ENCODE results near the gene FRMPD2.
"Not testable (repeated sequence)": the region's sequence is repeated elsewhere in the genome, so short reads cannot be mapped to it uniquely, and the experiment has no call there.

FRMPD2 gene

GRCh38 chr10:48232717-48233447 is 41.6 kb downstream of the FRMPD2 start:
- no peak for DNase-seq

DNA sequence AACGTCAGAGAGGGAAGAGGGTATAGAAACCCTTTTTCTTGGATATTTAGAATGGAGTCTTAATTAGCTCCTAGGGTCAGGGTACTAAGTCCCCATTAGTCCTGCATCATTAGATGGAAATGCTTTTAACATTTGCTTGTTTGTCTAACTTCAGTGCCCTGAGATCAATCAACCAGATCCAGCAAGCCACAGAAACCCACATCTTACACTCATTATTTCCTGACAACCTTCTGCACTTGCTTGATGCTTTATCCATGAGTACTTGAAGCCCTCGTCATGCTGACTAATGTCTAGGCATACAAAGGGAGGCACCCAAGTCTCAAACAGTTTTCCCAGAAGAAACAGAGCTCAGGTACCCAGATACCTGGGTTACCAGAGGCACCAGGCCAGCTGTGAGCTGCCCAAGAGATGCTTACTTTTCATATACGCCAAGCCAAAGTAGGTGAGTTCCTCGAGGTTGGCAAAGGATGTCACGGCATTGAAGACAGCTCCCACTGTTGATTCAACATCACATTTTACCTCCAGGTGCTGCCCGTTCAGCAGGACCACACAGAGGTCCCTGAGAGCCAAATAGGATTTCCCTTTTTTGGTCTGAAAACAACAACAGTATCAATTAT is 42.7 kb downstream of the FRMPD2 start:
- DNase-seq: no peak

DNA sequence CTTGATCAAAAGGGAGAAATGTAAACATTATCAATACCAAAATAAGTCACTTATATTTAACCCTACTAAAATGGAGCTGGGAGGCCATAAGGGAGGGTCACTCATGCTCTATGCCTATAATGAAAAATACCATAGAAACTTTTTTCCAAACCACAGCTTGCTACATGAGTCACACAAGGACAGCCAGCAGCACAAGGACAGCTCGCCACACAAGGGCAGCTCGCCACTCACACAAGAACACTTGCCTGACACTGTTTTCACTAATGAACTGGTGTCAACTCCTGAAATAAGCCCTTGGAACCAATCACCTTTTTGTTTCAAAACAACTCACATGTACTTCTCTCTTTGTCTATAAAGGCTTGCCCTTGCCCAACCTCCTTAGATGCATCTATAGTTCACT is 43.3 kb downstream of the FRMPD2 start:
- no peak for DNase-seq

DNA sequence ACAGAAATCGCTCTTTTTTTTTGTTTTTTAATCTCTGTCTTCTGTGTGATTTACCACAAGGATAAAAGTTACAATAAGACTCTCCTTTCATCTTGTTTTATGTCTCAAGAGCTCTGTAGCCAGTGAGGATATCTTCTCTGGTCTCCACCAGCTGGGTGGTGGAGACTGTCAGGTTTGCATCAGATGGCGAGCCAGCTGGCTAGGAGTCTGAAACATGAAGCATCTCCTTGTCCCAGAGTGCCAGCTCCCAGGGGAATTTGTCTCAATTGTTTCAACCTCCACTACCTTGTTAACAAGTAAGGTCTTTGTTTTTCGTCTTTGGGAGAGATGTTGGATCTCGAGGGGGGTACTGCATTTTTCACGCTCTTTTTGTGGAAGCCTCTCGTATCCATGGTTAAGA is 47.3 kb downstream of the FRMPD2 start:
- no peak for DNase-seq

DNA sequence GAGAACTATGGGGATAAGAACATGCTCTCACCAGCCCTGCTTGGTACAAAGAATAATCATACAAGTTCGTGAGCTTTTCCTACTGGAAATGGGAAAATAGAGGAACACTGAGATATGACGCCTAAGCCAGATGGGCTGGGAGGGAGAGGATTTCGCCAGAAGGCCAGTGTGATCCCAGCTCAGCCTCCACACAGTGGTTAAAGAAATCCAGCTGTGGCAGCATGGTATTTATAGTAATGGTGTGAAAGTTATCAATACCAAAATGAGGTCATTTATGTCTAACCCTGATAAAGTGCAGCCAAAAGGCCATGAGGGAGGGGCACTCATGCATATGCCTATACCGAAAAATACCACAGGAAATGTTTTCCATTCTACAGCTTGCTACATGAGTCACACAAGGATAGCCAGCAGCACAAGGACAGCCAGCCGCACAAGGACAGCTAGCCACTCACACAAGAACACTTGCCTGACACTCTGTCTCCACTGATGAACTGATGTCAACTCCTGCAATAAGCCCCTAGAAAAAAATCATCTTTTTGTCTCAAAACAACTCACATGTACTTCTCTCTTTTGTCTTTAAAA is 49.4 kb downstream of the FRMPD2 start:
- DNase-seq: no peak

DNA sequence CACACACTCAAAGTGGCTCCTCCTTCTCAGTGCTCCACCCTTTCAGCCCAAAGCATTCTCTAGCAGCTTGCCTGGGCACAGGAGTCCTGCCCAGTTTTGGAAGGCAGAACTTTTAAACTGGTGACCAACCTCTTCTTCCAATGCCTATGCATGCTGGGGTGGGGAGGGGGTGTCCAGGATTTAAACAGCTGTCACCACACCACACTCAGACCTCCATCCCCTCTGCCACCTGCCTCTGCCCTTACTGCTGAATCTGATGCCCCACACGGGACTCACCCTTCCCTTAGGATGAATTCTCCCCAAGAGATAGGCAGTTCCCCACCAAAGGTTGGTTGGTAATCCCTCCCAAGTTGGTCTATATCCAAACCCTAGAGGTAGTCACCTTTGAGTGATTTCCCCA is 50.2 kb downstream of the FRMPD2 start:
- DNase-seq: no peak

GRCh38 chr10:48221814-48222213 is 52.7 kb downstream of the FRMPD2 start:
- no peak for DNase-seq

DNA sequence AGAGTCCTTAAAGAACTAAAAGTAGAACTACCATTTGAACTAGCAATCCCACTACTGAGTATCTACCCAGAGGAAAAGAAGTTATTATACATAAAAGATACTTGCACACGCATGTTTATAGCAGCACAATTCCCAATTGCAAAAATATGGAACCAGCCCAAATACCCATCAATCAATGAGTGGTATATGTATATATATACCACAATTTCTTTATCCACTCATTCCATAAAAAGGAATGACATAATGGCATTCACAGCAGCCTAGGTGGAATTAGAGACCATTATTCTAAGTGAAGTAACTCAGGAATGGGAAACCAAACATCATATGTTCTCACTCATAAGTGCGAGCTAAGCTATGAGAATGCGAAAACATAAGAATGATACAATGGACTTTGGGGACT is 53.5 kb downstream of the FRMPD2 start:
- not testable (repeated sequence) for DNase-seq

GRCh38 chr10:48219194-48219593 is 55.3 kb downstream of the FRMPD2 start:
- DNase-seq: no peak

DNA sequence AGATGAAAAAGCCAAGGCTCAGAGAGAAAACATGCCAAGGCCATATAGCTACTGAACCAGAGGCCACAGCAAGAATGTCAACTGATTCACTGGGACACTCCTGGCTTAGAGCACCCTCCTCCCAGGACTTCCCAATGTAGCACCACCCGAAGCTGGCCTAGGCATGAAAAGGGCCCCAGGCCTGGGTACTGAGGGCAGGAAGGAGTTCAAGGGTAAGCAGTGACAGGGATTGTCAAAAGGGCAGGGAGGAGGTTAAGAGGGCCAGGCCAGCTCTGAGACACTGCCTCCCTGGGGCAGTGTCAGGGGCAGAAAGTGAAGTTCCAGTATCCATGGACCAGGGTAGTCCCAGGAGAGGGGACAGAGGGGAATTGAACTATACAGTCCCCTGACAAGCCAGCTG is 57.8 kb downstream of the FRMPD2 start:
- DNase-seq: no peak

- DNase-seq: no peak
These were observed 58.3 kb downstream of the FRMPD2 start for GRCh38 chr10:48216204-48216505.

GRCh38 chr10:48215486-48216203 is 58.9 kb downstream of the FRMPD2 start:
- DNase-seq: peak; percentile 27

DNA sequence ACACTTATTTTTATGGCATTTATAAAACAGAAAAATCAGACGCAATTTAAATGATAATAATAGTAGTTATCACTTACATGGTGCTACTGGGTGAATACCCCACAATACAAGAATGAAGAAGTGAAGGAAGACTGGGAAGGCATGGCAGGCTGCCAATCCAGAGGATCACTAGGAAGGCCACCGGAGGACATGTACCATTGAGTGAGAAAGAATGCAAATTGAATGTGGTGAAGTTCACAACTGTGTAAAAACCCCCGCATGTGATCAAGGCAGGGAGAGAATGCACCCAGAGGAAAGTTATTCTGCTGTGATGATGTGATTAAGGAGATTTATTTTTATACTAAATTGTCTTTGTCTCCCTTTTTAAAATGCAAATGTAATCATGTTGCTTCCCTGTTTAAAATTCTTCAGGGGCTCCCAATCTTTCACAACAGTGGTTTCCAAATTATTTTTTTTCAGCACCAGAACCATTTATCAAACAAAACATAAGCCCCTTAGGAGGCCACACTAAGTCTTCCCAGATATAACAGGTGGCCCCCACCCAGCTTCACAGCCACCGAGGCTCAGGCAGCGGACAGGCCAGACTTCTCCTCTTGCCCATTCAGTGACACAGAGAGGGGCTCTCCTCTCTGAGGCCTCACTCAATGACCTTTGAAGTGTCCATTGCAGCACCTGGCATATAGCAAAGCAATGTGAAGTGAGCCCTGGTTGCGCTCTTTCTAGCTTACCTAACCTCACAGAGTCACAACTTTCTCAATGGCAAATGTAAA is 59.6 kb downstream of the FRMPD2 start:
- DNase-seq: no peak

DNA sequence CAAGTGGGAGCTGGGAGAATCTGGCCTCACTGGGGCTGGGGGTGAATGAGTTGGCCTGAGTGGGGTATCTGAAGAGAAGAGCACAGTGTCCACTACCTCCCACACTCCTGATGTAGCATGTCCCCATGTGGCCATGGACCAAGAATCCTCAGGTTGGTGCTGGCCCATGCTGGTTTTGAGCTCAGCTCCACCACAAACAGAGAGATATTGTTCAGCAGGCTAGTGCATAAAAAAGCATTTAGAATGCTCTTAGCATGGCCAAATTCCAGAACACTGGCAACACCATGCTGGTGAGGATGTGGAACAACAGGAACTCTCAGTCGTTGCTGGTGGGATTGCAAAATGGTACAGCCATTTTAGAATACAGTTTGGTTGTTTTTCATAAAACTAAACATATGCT is 61.4 kb downstream of the FRMPD2 start:
- DNase-seq: no peak

GRCh38 chr10:48211777-48212176 is 62.7 kb downstream of the FRMPD2 start:
- DNase-seq: no peak

DNA sequence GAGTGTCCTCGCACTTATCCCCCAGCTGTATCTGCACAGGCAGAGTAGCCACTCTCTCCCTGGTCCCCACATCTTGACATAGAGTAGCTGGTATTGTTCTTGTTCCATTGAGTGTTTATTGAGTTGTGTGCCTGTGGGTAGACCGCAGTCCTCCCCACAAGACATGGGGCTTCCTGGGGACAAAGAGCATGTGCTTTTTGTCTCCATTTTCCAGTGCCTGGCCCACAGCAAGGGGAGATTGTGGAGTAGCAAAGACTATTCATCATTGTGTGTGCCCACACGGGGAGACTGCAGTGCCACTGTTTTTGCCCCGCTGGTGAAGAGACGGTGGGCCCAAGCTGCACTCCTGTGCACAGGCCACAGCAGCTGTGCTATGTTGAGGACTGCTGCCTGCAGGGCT is 63.5 kb downstream of the FRMPD2 start:
- DNase-seq: no peak

DNA sequence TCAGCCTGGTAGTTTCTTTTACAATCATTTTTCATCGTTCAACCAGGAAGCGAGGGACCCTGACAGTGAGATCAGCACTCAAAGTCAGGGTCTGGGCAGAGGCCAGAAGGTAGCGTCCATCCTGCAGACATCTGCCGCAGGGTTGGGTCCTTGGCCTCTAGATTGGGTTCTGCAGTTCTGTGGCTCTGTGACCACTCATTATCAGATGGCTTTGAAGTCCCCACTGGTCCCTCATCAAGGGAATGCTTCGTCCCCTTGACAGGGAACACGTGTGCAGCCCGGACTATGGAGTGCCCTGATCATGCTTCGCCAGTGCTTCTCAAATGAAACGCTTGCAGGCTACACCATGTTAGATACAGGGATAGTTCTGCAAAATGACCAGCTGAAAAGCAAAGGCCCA is 64.1 kb downstream of the FRMPD2 start:
- DNase-seq: no peak

DNA sequence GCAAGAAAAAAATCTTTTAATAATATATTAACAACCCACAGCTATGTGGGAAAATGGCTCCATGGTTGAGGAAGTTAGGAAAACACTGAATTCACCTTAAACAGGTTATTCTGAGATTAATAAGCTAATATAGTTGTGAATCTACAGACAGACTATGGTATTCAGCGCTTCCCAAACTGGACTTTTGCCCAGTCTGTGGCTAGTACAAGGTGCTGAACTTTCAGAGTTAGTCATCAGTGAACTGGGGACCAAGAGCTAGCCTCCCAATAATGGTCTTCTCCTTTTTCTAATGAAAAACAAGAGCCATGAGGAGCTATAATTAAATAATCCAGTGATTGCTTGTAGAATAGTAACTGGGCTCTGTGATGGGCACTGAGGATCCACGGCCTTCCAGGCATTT is 65.3 kb downstream of the FRMPD2 start:
- no peak for DNase-seq

- no peak for DNase-seq
These were observed 66.6 kb downstream of the FRMPD2 start for GRCh38 chr10:48207853-48208252.

GRCh38 chr10:48206482-48207250 is 67.8 kb downstream of the FRMPD2 start:
- no peak for DNase-seq

GRCh38 chr10:48205918-48206317 is 68.6 kb downstream of the FRMPD2 start:
- DNase-seq: no peak

DNA sequence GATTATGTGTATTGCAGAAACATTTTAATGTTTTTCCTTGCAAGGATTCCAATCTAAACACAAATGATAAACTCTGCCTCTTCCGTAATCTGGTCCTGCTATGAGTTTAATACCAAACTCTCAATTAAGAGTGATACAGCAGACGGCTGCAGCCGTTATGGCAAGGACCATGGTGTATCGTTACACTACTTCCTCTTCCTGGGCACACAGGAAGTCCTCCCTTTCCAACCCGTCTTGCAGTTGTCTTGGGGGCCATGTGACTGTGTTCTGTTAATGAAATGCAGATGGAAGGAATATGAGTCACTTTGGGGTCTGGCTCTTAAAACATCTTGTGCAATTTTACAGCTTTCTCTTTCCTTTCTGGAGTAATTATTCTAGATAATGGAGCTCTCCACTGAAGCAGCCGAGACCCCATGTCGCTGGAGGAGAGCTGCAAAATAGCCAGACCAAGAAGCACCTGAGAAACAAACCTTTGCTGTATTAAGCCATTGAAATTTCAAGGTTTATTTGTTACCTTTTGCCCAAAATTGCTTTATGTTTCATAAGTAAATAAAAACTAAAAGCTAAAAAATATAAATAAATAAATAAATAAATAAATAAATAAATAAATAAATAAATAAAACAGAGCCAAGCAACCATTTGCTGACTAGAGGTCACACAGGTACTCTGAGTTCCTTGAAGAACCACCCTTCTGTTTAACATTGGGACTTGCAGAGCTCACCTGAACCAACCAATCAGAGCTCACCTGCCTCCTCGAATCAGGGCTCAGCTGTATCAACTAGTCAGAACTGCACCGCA is 74.7 kb downstream of the FRMPD2 start:
- DNase-seq: no peak
